ENCODE results near the gene ITGAD.

DNA sequence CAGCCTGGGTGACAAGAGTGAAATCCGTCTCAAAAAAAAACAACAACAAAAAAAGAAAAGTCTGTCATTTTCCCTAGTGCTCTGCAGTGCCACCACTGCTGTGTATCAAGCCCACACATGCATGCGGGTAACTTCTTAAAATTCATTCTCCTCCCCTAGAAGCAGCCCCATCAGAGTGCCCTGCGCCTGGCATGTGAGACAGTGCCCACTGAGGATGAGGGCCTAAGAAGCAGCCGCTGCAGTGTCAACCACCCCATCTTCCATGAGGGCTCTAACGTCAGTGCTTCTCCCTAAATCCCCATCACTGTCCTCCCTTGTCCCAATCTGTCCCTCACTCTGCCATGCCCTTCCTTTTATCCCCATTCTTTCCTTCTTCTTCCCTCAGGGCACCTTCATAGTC lies 24.8 kb downstream of the ITGAD start:
- TF ChIP-seq RAD21 (IDR thresholded peaks at IDR 0.05; ENCODE audit: low read length) = no peak
- TF ChIP-seq NFE2L2 (IDR thresholded peaks at IDR 0.05; ENCODE audit: low read depth, low read length) = no peak
- TF ChIP-seq, protein P1, sequence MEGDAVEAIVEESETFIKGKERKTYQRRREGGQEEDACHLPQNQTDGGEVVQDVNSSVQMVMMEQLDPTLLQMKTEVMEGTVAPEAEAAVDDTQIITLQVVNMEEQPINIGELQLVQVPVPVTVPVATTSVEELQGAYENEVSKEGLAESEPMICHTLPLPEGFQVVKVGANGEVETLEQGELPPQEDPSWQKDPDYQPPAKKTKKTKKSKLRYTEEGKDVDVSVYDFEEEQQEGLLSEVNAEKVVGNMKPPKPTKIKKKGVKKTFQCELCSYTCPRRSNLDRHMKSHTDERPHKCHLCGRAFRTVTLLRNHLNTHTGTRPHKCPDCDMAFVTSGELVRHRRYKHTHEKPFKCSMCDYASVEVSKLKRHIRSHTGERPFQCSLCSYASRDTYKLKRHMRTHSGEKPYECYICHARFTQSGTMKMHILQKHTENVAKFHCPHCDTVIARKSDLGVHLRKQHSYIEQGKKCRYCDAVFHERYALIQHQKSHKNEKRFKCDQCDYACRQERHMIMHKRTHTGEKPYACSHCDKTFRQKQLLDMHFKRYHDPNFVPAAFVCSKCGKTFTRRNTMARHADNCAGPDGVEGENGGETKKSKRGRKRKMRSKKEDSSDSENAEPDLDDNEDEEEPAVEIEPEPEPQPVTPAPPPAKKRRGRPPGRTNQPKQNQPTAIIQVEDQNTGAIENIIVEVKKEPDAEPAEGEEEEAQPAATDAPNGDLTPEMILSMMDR (conservative IDR thresholded peaks at IDR 0.05; ENCODE audit: low read depth, low read length) = no peak
- no peak for TF ChIP-seq POLR2A (IDR thresholded peaks at IDR 0.05; ENCODE audit: low read depth, low read length)
- no peak for TF ChIP-seq SMC3 (IDR thresholded peaks at IDR 0.05; ENCODE audit: low read depth, low read length)
- TF ChIP-seq CEBPB (IDR thresholded peaks at IDR 0.05; ENCODE audit: low read depth, low read length) = no peak
- TF ChIP-seq MXI1 (IDR thresholded peaks at IDR 0.05; ENCODE audit: borderline replicate concordance, low read depth, low read length) = no peak
- TF ChIP-seq RFX5 (IDR thresholded peaks at IDR 0.05; ENCODE audit: low read depth, low read length) = no peak
- TF ChIP-seq FOS (IDR thresholded peaks at IDR 0.05; ENCODE audit: low read depth, low read length) = no peak
- no peak for TF ChIP-seq MAFK (IDR thresholded peaks at IDR 0.05; ENCODE audit: low read depth, low read length)
- TF ChIP-seq MAZ (IDR thresholded peaks at IDR 0.05; ENCODE audit: borderline replicate concordance, low read depth, low read length) = no peak
- TF ChIP-seq, protein P2, sequence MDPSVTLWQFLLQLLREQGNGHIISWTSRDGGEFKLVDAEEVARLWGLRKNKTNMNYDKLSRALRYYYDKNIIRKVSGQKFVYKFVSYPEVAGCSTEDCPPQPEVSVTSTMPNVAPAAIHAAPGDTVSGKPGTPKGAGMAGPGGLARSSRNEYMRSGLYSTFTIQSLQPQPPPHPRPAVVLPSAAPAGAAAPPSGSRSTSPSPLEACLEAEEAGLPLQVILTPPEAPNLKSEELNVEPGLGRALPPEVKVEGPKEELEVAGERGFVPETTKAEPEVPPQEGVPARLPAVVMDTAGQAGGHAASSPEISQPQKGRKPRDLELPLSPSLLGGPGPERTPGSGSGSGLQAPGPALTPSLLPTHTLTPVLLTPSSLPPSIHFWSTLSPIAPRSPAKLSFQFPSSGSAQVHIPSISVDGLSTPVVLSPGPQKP (IDR thresholded peaks at IDR 0.05; ENCODE audit: borderline replicate concordance, low read depth, low read length) = no peak
- TF ChIP-seq BHLHE40 (IDR thresholded peaks at IDR 0.05; ENCODE audit: low read depth, low read length) = no peak
- TF ChIP-seq, protein P3, sequence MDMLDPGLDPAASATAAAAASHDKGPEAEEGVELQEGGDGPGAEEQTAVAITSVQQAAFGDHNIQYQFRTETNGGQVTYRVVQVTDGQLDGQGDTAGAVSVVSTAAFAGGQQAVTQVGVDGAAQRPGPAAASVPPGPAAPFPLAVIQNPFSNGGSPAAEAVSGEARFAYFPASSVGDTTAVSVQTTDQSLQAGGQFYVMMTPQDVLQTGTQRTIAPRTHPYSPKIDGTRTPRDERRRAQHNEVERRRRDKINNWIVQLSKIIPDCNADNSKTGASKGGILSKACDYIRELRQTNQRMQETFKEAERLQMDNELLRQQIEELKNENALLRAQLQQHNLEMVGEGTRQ (IDR thresholded peaks at IDR 0.05; ENCODE audit: low read depth, low read length) = no peak
